Measurements from ENCODE around the gene UBE2I. TPM values are rescaled to one million over a fixed set of nuclear protein-coding genes. Genes with fewer than 3 reads are reported as not detected.

UBE2I gene
- total RNA-seq, 1 donor from 2014 or later = 143 TPM

- H3K36me3 ChIP-seq (ENCODE audit: insufficient read depth, low read length) = peaks cover 7% of the 10 kb centered on the region
- no peak overlapping the region for H3K4me2 ChIP-seq (ENCODE audit: low read length)
- H3K4me3 ChIP-seq (ENCODE audit: insufficient read depth, low read depth, low read length) = no peak overlapping the region
- no peaks in the 10 kb centered on the region for H3K27me3 Mint-ChIP-seq (ENCODE audit: low read depth, unreplicated experiment)
- H3K4me3 Mint-ChIP-seq (ENCODE audit: unreplicated experiment) = no peak overlapping the region
- no peak overlapping the region for H3K27ac ChIP-seq (ENCODE audit: low read depth, low read length)
- no peak overlapping the region for H3K9ac ChIP-seq (ENCODE audit: low read length)
- peaks cover under 1% of the 10 kb centered on the region for H3K9me3 ChIP-seq (ENCODE audit: insufficient read depth, low read depth, low read length)
- H3K79me2 ChIP-seq (ENCODE audit: insufficient read depth, low read length) = no peaks in the 10 kb centered on the region
- no peak overlapping the region for H2AFZ ChIP-seq (ENCODE audit: low read depth, low read length)
- FAIRE-seq = no peak
- TF ChIP-seq EZH2 (IDR thresholded peaks at IDR 0.05; ENCODE audit: insufficient read depth, low read length) (no peak), CTCF (IDR thresholded peaks at IDR 0.05; ENCODE audit: insufficient read depth, low read depth, low read length) (no peak)
- peaks cover 3% of the 10 kb centered on the region for H3K36me3 Mint-ChIP-seq (ENCODE audit: low read depth, unreplicated experiment)
- peaks cover 3% of the 10 kb centered on the region for H3K9me3 Mint-ChIP-seq (ENCODE audit: unreplicated experiment)
- peaks cover 38% of the 10 kb centered on the region for H4K20me1 ChIP-seq (ENCODE audit: insufficient read depth, low read length)
- DNase-seq (ENCODE audit: low read depth) = no peak
- no peaks in the 10 kb centered on the region for H3K4me1 Mint-ChIP-seq (ENCODE audit: low read depth, unreplicated experiment)
- H3K4me1 ChIP-seq (ENCODE audit: insufficient read depth, low read length) = no peaks in the 10 kb centered on the region
- H3K27ac Mint-ChIP-seq (ENCODE audit: unreplicated experiment) = no peak overlapping the region
- no peaks in the 10 kb centered on the region for H3K27me3 ChIP-seq (ENCODE audit: insufficient read depth, low read length)
These were observed 15.8 kb downstream of the UBE2I start for GRCh38 chr16:1325261-1325660.

GRCh38 chr16:1325673-1326371 lies 16.4 kb downstream of the UBE2I start:
- H3K27ac ChIP-seq (ENCODE audit: low read depth, low read length) = no peak overlapping the region
- H3K4me3 ChIP-seq (ENCODE audit: insufficient read depth, low read depth, low read length) = no peak overlapping the region
- H3K36me3 Mint-ChIP-seq (ENCODE audit: low read depth, unreplicated experiment) = peaks cover 3% of the 10 kb centered on the region
- H3K27me3 ChIP-seq (ENCODE audit: insufficient read depth, low read length) = no peaks in the 10 kb centered on the region
- no peak for FAIRE-seq
- TF ChIP-seq EZH2 (IDR thresholded peaks at IDR 0.05; ENCODE audit: insufficient read depth, low read length) (no peak), CTCF (IDR thresholded peaks at IDR 0.05; ENCODE audit: insufficient read depth, low read depth, low read length) (no peak)
- no peak overlapping the region for H3K4me3 Mint-ChIP-seq (ENCODE audit: unreplicated experiment)
- H2AFZ ChIP-seq (ENCODE audit: low read depth, low read length) = no peak overlapping the region
- no peaks in the 10 kb centered on the region for H3K4me1 ChIP-seq (ENCODE audit: insufficient read depth, low read length)
- peaks cover 3% of the 10 kb centered on the region for H3K9me3 Mint-ChIP-seq (ENCODE audit: unreplicated experiment)
- no peak overlapping the region for H3K4me2 ChIP-seq (ENCODE audit: low read length)
- DNase-seq (ENCODE audit: low read depth) = no peak
- H3K4me1 Mint-ChIP-seq (ENCODE audit: low read depth, unreplicated experiment) = no peaks in the 10 kb centered on the region
- H3K27ac Mint-ChIP-seq (ENCODE audit: unreplicated experiment) = no peak overlapping the region
- H3K27me3 Mint-ChIP-seq (ENCODE audit: low read depth, unreplicated experiment) = no peaks in the 10 kb centered on the region
- H3K9ac ChIP-seq (ENCODE audit: low read length) = no peak overlapping the region
- H3K79me2 ChIP-seq (ENCODE audit: insufficient read depth, low read length) = no peaks in the 10 kb centered on the region
- H4K20me1 ChIP-seq (ENCODE audit: insufficient read depth, low read length) = peaks cover 34% of the 10 kb centered on the region
- H3K36me3 ChIP-seq (ENCODE audit: insufficient read depth, low read length) = peaks cover 7% of the 10 kb centered on the region
- peaks cover 4% of the 10 kb centered on the region for H3K9me3 ChIP-seq (ENCODE audit: insufficient read depth, low read depth, low read length)

GRCh38 chr16:1326391-1326790 lies 17.0 kb downstream of the UBE2I start:
- DNase-seq (ENCODE audit: low read depth) = no peak
- no peak overlapping the region for H3K4me3 Mint-ChIP-seq (ENCODE audit: unreplicated experiment)
- no peaks in the 10 kb centered on the region for H3K27me3 Mint-ChIP-seq (ENCODE audit: low read depth, unreplicated experiment)
- no peak overlapping the region for H3K9ac ChIP-seq (ENCODE audit: low read length)
- no peak for FAIRE-seq
- TF ChIP-seq EZH2 (IDR thresholded peaks at IDR 0.05; ENCODE audit: insufficient read depth, low read length) (no peak), CTCF (IDR thresholded peaks at IDR 0.05; ENCODE audit: insufficient read depth, low read depth, low read length) (no peak)
- H3K27ac Mint-ChIP-seq (ENCODE audit: unreplicated experiment) = no peak overlapping the region
- H4K20me1 ChIP-seq (ENCODE audit: insufficient read depth, low read length) = peaks cover 31% of the 10 kb centered on the region
- H3K4me1 Mint-ChIP-seq (ENCODE audit: low read depth, unreplicated experiment) = no peaks in the 10 kb centered on the region
- H3K27ac ChIP-seq (ENCODE audit: low read depth, low read length) = no peak overlapping the region
- peaks cover 4% of the 10 kb centered on the region for H3K9me3 ChIP-seq (ENCODE audit: insufficient read depth, low read depth, low read length)
- no peaks in the 10 kb centered on the region for H3K79me2 ChIP-seq (ENCODE audit: insufficient read depth, low read length)
- no peak overlapping the region for H3K4me3 ChIP-seq (ENCODE audit: insufficient read depth, low read depth, low read length)
- peaks cover 3% of the 10 kb centered on the region for H3K9me3 Mint-ChIP-seq (ENCODE audit: unreplicated experiment)
- peaks cover 7% of the 10 kb centered on the region for H3K36me3 ChIP-seq (ENCODE audit: insufficient read depth, low read length)
- H3K27me3 ChIP-seq (ENCODE audit: insufficient read depth, low read length) = peaks cover 3% of the 10 kb centered on the region
- H3K4me1 ChIP-seq (ENCODE audit: insufficient read depth, low read length) = peaks cover 1% of the 10 kb centered on the region
- no peak overlapping the region for H3K4me2 ChIP-seq (ENCODE audit: low read length)
- H2AFZ ChIP-seq (ENCODE audit: low read depth, low read length) = no peak overlapping the region
- H3K36me3 Mint-ChIP-seq (ENCODE audit: low read depth, unreplicated experiment) = peaks cover 3% of the 10 kb centered on the region
